OCI-LY7 (cell line): Measurements from ENCODE around the gene SLC35E2B. TPM values are rescaled to one million over a fixed set of nuclear protein-coding genes. Genes with fewer than 3 reads are reported as not detected.
"Not testable (repeated sequence)": the region's sequence is repeated elsewhere in the genome, so short reads cannot be mapped to it uniquely, and the experiment has no call there.

Experiments
- BruUV-seq: library from RNA; stranded (reverse); fragments of 400-500 nt; replicated peaks from 2 replicates; lab custom pipeline; 2021; lab: Mats Ljungman, UMichigan
- CTCF ChIA-PET: fragments of 300-600 bp; sonication (Branson Sonifier 250); formaldehyde crosslinking; loops from one replicate; lab custom pipeline; 2022; ENCODE audit warnings: antibody characterized with exemption; ENCODE audit not compliant: unreplicated experiment; lab: Charles Lee
- POLR2A ChIA-PET: fragments of 300-600 bp; sonication (Branson Sonifier 250); formaldehyde crosslinking; loops from one replicate; lab custom pipeline; 2022; ENCODE audit warnings: antibody characterized with exemption; lab: Charles Lee
- DNase-seq: peaks from one replicate; pipeline ENCODE4 v3.0.0-alpha.2; 2015; ENCODE audit warnings: low spot score
- H2AFZ ChIP-seq: fragments of 200-600 bp; sonication (generic), shearing (Covaris generic); 2 replicates; pipeline ENCODE4 v1.6.1; 2014; ENCODE audit warnings: mild to moderate bottlenecking, antibody characterized with exemption, low read length, moderate library complexity
- H3K27ac ChIP-seq: fragments of 200-600 bp; sonication (generic); 2 replicates; pipeline ENCODE4 v1.5.1; 2014; ENCODE audit warnings: mixed run types, low read depth, mild to moderate bottlenecking, moderate library complexity, low read length, inconsistent platforms; ENCODE audit not compliant: poor library complexity, severe bottlenecking
- H3K36me3 ChIP-seq: fragments of 200-600 bp; sonication (generic); 2 replicates; pipeline ENCODE4 v1.6.1; 2014; ENCODE audit warnings: mild to moderate bottlenecking, antibody characterized with exemption, low read length, moderate library complexity, mixed read lengths; ENCODE audit not compliant: insufficient read depth
- H3K4me1 ChIP-seq: fragments of 200-600 bp; sonication (generic); 2 replicates; pipeline ENCODE4 v1.5.1; 2014; ENCODE audit warnings: mild to moderate bottlenecking, low read length; ENCODE audit not compliant: insufficient read depth, poor library complexity, severe bottlenecking
- H3K4me2 ChIP-seq: fragments of 200-600 bp; sonication (generic); 2 replicates; pipeline ENCODE4 v1.6.1; 2014; ENCODE audit warnings: mild to moderate bottlenecking, low read length
- H3K4me3 ChIP-seq: fragments of 200-600 bp; sonication (generic); 2 replicates; pipeline ENCODE4 v1.5.1; 2014; ENCODE audit warnings: mild to moderate bottlenecking, low read depth, low read length; ENCODE audit not compliant: poor library complexity, severe bottlenecking
- H3K79me2 ChIP-seq: fragments of 200-600 bp; sonication (generic); 2 replicates; pipeline ENCODE4 v1.6.1; 2016; ENCODE audit warnings: low read depth, mild to moderate bottlenecking, low read length, moderate library complexity, mixed read lengths; ENCODE audit not compliant: insufficient read depth
- H3K9me2 ChIP-seq: fragments of 200-600 bp; sonication (generic); 2 replicates; pipeline ENCODE4 v1.6.1; 2016; ENCODE audit warnings: mild to moderate bottlenecking, low read length, mixed read lengths; ENCODE audit not compliant: insufficient read depth
- H3K9me3 ChIP-seq: fragments of 200-600 bp; sonication (generic); 2 replicates; pipeline ENCODE4 v1.6.1; 2014; ENCODE audit warnings: mild to moderate bottlenecking, mixed run types, low read length, mixed read lengths
- H4K20me1 ChIP-seq: fragments of 200-600 bp; sonication (generic); 2 replicates; pipeline ENCODE4 v1.6.1; 2014; ENCODE audit warnings: mild to moderate bottlenecking, antibody characterized with exemption, low read length, moderate library complexity, mixed read lengths; ENCODE audit not compliant: insufficient read depth
- CTCF ChIP-seq: fragments of 200-600 bp; sonication (generic); conservative IDR thresholded peaks from 2 replicates; pipeline ENCODE4 v1.5.1; 2014; ENCODE audit warnings: mild to moderate bottlenecking, antibody characterized with exemption, low read length, moderate library complexity, mixed read lengths
- EZH2phosphoT487 ChIP-seq: fragments of 200-600 bp; sonication (generic); IDR thresholded peaks from 2 replicates; pipeline ENCODE4 v1.6.1; 2018; ENCODE audit warnings: low read depth, borderline replicate concordance, mild to moderate bottlenecking, mixed run types, antibody characterized with exemption, low read length, moderate library complexity, mixed read lengths
- intact Hi-C: fragments of 100-400 bp; cut with micrococcal nuclease; formaldehyde crosslinking; loops from one replicate; pipeline ENCODE4 v1.10.0; 2022; ENCODE audit not compliant: unreplicated experiment
- total RNA-seq, 2 experiments: library from RNA; depleted of rRNA in 1 of 2; stranded (reverse); fragments of >200 nt in 1 of 2; shearing (Covaris generic) in 1 of 2; gene quantifications; 2 replicates each; pipeline ENCODE4 v1.2.3, GENCODE V29; 2014 to 2022

The SLC35E2B gene
- total RNA-seq, 2 experiments from 2014 or later, result 26.6 to 58.9 TPM

- H3K36me3 ChIP-seq, result peaks cover 29% of the 10 kb centered on the region
- POLR2A ChIA-PET, result no interaction called here
- H3K27ac ChIP-seq, result no peak overlapping the region
- TF ChIP-seq CTCF (no peak), EZH2phosphoT487 (no peak)
- H4K20me1 ChIP-seq, result no peaks in the 10 kb centered on the region
- no peaks in the 10 kb centered on the region for H3K9me3 ChIP-seq
- intact Hi-C loops, result loop anchor here (5.0 kb wide), 2 partner anchors 64 to 186 kb away; partner anchors contain the start of gene CDK11B
- CTCF ChIA-PET, result interaction anchor here (0.6 kb wide), 1 partner anchor 10 kb away, joined by 3 read pairs; no protein-coding TSS in a partner anchor
- no peak overlapping the region for H2AFZ ChIP-seq
- H3K4me3 ChIP-seq, result no peak overlapping the region
- H3K79me2 ChIP-seq, result peaks cover 10% of the 10 kb centered on the region; the same call in 1 of the 2 replicates
- H3K4me1 ChIP-seq, result no peaks in the 10 kb centered on the region
- H3K4me2 ChIP-seq, result no peak overlapping the region
- no peaks in the 10 kb centered on the region for H3K9me2 ChIP-seq
- no TSS peak for BruUV-seq
- no peak for DNase-seq
These were observed 28.6 kb upstream of the SLC35E2B start for GRCh38 chr1:1721201-1721600.

GRCh38 chr1:1715109-1715883, 22.7 kb upstream of the SLC35E2B start:
- intact Hi-C loops, H3K4me2 ChIP-seq, H3K27ac ChIP-seq, H3K9me3 ChIP-seq, POLR2A ChIA-PET, H3K9me2 ChIP-seq, H3K4me3 ChIP-seq, H2AFZ ChIP-seq, DNase-seq, BruUV-seq, H3K4me1 ChIP-seq, H3K79me2 ChIP-seq, H4K20me1 ChIP-seq, CTCF ChIA-PET: not testable (repeated sequence)
- peaks cover 20% of the 10 kb centered on the region for H3K36me3 ChIP-seq

DNA sequence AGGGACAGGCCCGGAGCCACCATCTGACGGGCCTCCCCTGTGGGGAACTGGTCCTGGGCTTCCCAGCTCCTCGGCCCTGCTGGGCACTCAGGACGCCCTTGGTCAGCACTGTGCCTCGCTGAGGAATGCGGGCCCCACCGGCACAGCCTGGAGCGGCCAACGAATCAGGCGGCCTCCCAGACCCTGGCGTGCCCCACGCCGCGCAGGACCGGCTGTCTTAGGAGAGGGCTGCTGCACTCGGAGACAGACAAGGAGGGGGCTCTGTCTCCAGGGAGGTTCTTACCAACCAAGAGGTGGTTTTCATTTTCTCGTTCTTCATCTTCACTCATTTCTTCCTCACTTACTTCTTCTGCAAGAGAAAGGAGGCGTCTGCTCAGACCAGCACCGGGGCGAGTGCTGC, 15.3 kb upstream of the SLC35E2B start:
- H3K4me1 ChIP-seq, H3K9me3 ChIP-seq, BruUV-seq, DNase-seq, POLR2A ChIA-PET, H3K4me2 ChIP-seq, H3K27ac ChIP-seq, H4K20me1 ChIP-seq, H3K79me2 ChIP-seq, H2AFZ ChIP-seq, CTCF ChIA-PET, H3K9me2 ChIP-seq, intact Hi-C loops, H3K36me3 ChIP-seq, H3K4me3 ChIP-seq: not testable (repeated sequence)

GRCh38 chr1:1707241-1707640, 14.6 kb upstream of the SLC35E2B start:
- H3K27ac ChIP-seq, CTCF ChIA-PET, H3K4me2 ChIP-seq, H3K36me3 ChIP-seq, DNase-seq, H3K4me1 ChIP-seq, H4K20me1 ChIP-seq, H2AFZ ChIP-seq, POLR2A ChIA-PET, H3K4me3 ChIP-seq, H3K79me2 ChIP-seq, H3K9me2 ChIP-seq, BruUV-seq, intact Hi-C loops, H3K9me3 ChIP-seq: not testable (repeated sequence)

- H3K79me2 ChIP-seq, H3K4me2 ChIP-seq, H3K9me2 ChIP-seq, H2AFZ ChIP-seq, H4K20me1 ChIP-seq, POLR2A ChIA-PET, H3K9me3 ChIP-seq, CTCF ChIA-PET, intact Hi-C loops, H3K4me3 ChIP-seq, H3K36me3 ChIP-seq, H3K4me1 ChIP-seq, BruUV-seq, DNase-seq, H3K27ac ChIP-seq: not testable (repeated sequence)
These were observed 13.0 kb upstream of the SLC35E2B start for GRCh38 chr1:1705623-1706022.
